Loucy (cell line): ENCODE results near the gene IGFL3.

ENCODE experiments used
- H2AFZ ChIP-seq: fragments of 200-600 bp; sonication (generic); 2 replicates; pipeline ENCODE4 v1.6.0; 2016; ENCODE audit warnings: antibody characterized with exemption, mild to moderate bottlenecking, low read length, moderate library complexity
- H3F3A ChIP-seq: fragments of 200-600 bp; 2 replicates; pipeline ENCODE4 v1.6.0; 2016; ENCODE audit warnings: antibody characterized with exemption, low read depth, mild to moderate bottlenecking
- H3K27me3 ChIP-seq: fragments of 200-600 bp; sonication (generic); 2 replicates; pipeline ENCODE4 v1.6.1; 2014; ENCODE audit warnings: low read length, mild to moderate bottlenecking; ENCODE audit not compliant: insufficient read depth, poor library complexity, severe bottlenecking
- H3K36me3 ChIP-seq: fragments of 200-600 bp; sonication (generic); 2 replicates; pipeline ENCODE4 v1.6.1; 2016; ENCODE audit warnings: low read length; ENCODE audit not compliant: insufficient read depth
- H3K4me1 ChIP-seq: fragments of 200-600 bp; sonication (generic); 2 replicates; pipeline ENCODE4 v1.5.1; 2014; ENCODE audit warnings: low read length, mild to moderate bottlenecking; ENCODE audit not compliant: insufficient read depth, poor library complexity, severe bottlenecking
- H3K4me2 ChIP-seq: fragments of 200-600 bp; sonication (generic); 2 replicates; pipeline ENCODE4 v1.6.0; 2014; ENCODE audit warnings: antibody characterized with exemption, low read length, low read depth, mild to moderate bottlenecking; ENCODE audit not compliant: poor library complexity, severe bottlenecking
- H3K4me3 ChIP-seq: fragments of 200-600 bp; sonication (generic); 2 replicates; pipeline ENCODE4 v1.5.1; 2014; ENCODE audit warnings: low read length, mild to moderate bottlenecking, mixed read lengths; ENCODE audit not compliant: poor library complexity, severe bottlenecking
- H3K79me2 ChIP-seq: fragments of 200-600 bp; sonication (generic); 2 replicates; pipeline ENCODE4 v1.6.1; 2014; ENCODE audit warnings: low read length; ENCODE audit not compliant: insufficient read depth
- H3K9ac ChIP-seq: fragments of 200-600 bp; sonication (generic); 2 replicates; pipeline ENCODE4 v1.6.0; 2014; ENCODE audit warnings: mild to moderate bottlenecking, low read depth, low read length, moderate library complexity; ENCODE audit not compliant: poor library complexity, severe bottlenecking
- H3K9me2 ChIP-seq: fragments of 200-600 bp; sonication (generic); replicated peaks from 2 replicates; pipeline ENCODE4 v1.6.1; 2016; ENCODE audit warnings: low read depth, low read length, mixed read lengths
- H3K9me3 ChIP-seq: fragments of 200-600 bp; sonication (generic); 2 replicates; pipeline ENCODE4 v1.6.1; 2014; ENCODE audit warnings: mild to moderate bottlenecking, antibody characterized with exemption, low read length, low read depth; ENCODE audit not compliant: insufficient read depth
- H4K20me1 ChIP-seq: fragments of 200-600 bp; sonication (generic); 2 replicates; pipeline ENCODE4 v1.6.0; 2014; ENCODE audit warnings: antibody characterized with exemption, low read length, mild to moderate bottlenecking; ENCODE audit not compliant: insufficient read depth, poor library complexity, severe bottlenecking
- CTCF ChIP-seq: fragments of 200-600 bp; sonication (generic); conservative IDR thresholded peaks from 2 replicates; pipeline ENCODE4 v1.5.1; 2014; ENCODE audit warnings: mild to moderate bottlenecking, antibody characterized with exemption, low read length
- EZH2phosphoT487 ChIP-seq: fragments of 200-600 bp; IDR thresholded peaks from 2 replicates; pipeline ENCODE4 v1.6.1; 2018; ENCODE audit warnings: antibody characterized with exemption, mild to moderate bottlenecking, moderate library complexity, borderline replicate concordance

IGFL3 gene

GRCh38 chr19:46137915-46138473, 13.5 kb upstream of the IGFL3 start:
- no peak for TF ChIP-seq EZH2phosphoT487
- TF ChIP-seq CTCF = no peak
- Histone ChIP-seq H3K4me2 (no peak overlapping the region), H4K20me1 (no peaks in the 10 kb centered on the region), H3K27me3 (no peaks in the 10 kb centered on the region), H2AFZ (no peak overlapping the region), H3K9ac (no peak overlapping the region), H3K36me3 (no peaks in the 10 kb centered on the region), H3K9me3 (no peaks in the 10 kb centered on the region), H3K4me1 (no peaks in the 10 kb centered on the region), H3K4me3 (no peak overlapping the region), H3K79me2 (no peaks in the 10 kb centered on the region), H3K9me2 (no peaks in the 10 kb centered on the region), H3F3A (no peaks in the 10 kb centered on the region)

- Histone ChIP-seq H3K9me2 (no peaks in the 10 kb centered on the region), H3K9me3 (no peaks in the 10 kb centered on the region), H3F3A (no peaks in the 10 kb centered on the region), H3K4me3 (no peak overlapping the region), H3K4me2 (no peak overlapping the region), H3K4me1 (no peaks in the 10 kb centered on the region), H3K27me3 (no peaks in the 10 kb centered on the region), H3K79me2 (no peaks in the 10 kb centered on the region), H4K20me1 (no peaks in the 10 kb centered on the region), H3K36me3 (no peaks in the 10 kb centered on the region), H2AFZ (no peak overlapping the region), H3K9ac (no peak overlapping the region)
- no peak for TF ChIP-seq EZH2phosphoT487
- TF ChIP-seq CTCF = no peak
These were observed 10.0 kb upstream of the IGFL3 start for GRCh38 chr19:46134527-46134926.

- Histone ChIP-seq H3K9me2 (no peaks in the 10 kb centered on the region), H3K79me2 (no peaks in the 10 kb centered on the region), H3K4me3 (no peak overlapping the region), H2AFZ (no peak overlapping the region), H3K27me3 (no peaks in the 10 kb centered on the region), H3K9ac (no peak overlapping the region), H3K9me3 (no peaks in the 10 kb centered on the region), H3K4me2 (no peak overlapping the region), H3K4me1 (no peaks in the 10 kb centered on the region), H4K20me1 (no peaks in the 10 kb centered on the region), H3F3A (no peaks in the 10 kb centered on the region), H3K36me3 (no peaks in the 10 kb centered on the region)
- no peak for TF ChIP-seq EZH2phosphoT487
- no peak for TF ChIP-seq CTCF
These were observed 9.3 kb upstream of the IGFL3 start for GRCh38 chr19:46133777-46134241.
